ENCODE measurements around the gene TTYH2.

The TTYH2 gene

DNA sequence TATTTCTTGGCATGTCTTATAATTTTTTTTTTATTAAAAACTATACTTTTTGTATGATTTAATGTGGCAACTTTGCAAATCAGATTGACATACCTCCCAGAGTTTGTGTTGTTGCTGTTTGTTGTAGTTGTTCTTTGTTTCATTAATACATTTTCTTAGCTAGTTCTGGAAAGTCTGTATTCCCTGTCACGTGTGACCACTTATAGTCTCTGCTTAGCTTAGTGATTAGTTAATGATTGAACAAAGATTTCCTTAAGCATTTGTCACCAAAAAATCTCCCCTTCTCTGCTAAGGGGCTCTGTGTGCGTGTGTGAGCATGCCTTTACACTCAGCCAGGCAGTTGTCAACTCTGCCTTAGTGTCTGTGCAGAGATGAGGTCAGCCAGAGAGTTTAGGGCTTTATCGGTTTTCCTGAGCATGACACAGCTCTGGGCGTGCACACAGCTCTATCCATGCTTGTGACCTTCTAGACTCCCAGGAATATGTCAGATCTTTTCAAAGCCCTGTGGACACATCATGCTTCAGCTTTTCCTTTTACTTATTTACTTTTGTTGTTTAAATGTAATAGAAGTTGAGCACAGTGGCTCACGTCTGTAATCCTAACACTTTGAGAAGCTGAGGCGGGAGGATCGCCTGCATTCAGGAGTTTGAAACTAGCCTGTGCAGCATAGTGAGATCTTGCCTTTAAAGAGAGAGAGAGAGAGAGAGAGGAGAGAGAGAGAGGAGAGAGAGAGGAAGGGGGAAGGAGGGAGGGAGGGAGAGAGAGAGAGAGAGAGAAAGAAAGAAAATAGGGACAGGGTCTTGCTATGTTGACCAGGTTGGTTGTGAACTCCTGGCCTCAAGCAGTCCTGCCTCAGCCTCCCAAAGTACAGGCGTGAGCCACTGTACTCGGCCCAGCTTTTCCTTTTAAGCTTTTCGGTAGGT lies 82.5 kb downstream of the TTYH2 start:
- no peak for DNase-seq

DNA sequence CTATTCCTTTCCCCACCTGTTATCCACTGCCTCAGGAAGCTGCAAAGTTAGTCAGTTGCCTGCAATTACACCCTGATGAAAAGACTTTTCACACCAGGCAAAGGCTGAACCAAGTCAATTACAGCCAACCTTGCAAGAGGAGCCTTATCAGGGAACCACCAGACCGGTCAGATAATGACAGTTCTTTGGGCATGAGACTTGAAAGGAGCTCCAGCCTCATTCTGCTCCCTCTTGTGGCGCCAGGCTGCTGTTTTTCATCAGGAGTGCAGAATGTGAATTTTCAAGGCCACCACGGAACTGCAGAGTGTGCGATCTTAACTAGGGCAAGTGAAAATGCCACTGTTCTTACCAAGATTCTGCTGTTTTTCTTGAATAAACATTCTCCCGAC lies 83.2 kb downstream of the TTYH2 start:
- peak; percentile 47 for DNase-seq

DNA sequence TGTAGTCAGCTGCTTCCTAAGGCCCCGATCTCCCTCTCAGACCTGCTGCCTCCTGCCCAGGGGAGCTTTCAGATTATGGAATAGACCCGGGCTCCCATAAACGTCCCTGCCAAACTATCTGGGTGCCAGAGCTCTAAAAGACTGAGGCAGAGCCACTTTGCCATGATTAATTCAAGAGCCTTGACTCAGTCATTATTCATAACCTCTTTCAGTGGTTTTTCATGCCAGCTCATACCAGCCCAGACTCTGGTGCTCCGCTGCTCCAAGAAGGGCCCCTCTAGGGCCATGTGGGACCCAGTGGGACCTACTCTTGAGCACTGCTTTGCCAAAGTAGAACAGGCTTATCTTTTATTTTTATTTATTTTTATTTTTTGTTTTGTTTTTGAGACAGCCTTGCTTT lies 84.6 kb downstream of the TTYH2 start:
- no peak for DNase-seq

GRCh38 chr17:74298778-74299177 lies 85.4 kb downstream of the TTYH2 start:
- no peak for DNase-seq

- DNase-seq = no peak
Observed at GRCh38 chr17:74299226-74300009, 86.0 kb downstream of the TTYH2 start.

DNA sequence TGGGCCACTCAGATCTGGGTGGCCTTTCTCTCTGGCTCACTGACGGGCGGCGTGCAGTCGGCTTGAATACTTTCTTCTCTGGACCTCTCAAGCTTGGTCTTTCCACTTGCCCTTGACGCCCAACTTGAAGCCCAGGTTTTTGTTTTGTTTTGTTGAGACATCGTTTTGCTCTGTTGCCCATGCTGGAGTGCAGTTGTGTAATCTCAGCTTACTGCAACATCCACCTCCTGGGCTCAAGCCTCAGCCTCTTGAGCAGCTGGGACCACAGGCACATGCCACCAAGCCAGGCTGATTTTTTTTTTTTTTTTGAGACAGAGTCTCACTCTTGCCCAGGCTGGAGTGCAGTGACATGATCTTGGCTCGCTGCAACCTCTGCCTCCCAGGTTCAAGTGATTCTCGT lies 89.9 kb downstream of the TTYH2 start:
- DNase-seq = no peak

DNA sequence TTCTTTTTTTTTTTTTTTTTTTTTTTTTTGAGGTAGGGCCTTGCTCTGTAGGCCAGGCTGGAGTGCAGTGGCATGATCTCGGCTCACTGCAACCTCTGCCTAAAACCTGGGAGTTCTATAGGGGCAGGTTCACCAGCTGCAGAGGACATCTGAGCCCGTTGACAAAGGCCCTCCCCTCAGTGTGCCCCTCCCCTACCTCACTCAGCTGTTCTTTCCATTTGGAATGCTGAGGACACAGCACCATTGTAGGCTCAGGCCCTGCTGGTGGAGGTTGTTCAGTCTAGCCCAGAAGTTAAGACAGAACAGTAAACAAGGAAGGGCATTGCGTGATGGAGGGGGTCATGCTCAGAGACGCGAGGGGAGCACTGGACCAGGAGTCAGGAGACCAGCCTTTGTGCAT lies 90.8 kb downstream of the TTYH2 start:
- DNase-seq = peak; percentile 68

DNA sequence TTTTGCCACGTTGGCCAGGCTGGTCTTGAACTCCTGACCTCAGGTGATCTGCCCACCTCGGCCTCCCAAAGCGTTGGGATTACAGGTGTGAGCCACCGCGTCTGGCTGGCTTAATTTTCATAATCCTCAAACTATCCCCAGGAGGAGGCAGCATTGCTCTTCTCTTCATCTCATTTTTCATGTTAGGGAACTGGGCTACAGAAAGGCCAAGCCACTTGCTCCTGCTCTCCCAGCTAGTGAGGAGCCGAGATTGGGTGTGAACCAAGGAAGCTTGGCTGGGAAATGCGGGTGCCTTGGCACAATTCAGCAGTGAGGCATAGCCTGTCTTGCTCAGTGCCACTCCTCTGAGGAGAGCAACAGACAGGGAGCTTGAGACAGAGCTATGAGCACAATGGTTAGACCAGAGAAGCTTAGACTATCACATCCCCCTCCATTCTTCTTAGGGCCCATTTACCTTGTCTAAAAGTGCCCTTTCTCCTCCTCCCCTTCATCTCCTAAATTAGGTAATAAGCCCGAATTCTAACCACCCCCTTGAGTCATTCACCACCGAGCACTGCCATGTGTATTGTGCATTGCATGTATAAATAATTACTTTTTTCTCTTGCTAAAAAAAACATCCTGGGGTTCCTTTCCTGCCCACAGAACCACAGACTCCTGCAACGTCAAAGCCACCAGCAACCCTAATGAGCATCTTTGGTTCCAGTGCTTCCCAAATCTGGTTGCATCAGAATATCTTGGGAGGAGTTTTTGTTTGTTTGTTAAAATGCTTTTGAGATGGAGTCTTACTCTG lies 92.7 kb downstream of the TTYH2 start:
- DNase-seq = peak; percentile 29

DNA sequence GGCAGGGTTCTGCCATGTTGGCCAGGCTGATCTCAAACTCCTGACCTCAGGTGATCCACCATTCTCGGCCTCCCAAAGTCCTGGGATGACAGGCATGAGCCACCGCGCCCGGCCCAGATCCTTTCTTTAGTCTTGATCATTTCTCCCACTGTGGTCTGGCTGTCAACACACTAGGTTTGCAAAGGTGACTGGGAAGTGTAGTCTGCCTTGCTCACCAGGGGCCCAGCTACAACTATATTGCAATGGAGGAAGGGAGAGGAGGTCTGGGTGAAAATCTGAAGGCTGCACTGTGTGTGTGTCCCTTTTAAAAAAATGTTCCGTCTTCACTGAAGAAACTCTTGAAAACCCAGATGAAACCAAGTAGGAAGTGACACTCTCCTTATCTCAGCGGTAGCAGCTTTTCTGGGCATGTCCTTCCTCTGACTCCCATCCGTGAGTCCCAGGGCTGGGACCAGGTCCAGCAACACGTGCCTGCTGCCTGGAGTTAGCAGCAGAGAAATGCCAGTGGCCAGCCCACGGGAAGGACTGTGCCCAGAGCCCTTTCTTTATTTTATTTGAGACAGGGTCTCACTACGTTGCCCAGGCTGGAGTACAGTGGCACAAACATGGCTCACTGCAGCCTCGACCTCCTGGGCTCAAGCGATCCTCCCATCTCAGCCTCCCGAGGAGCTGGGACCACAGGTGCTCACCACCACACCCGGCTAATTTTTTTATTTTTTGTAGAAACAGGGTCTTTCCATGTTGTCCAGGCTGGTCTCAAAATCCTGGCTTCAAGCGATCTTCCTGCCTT lies 94.8 kb downstream of the TTYH2 start:
- no peak for DNase-seq

GRCh38 chr17:74309902-74310301 lies 96.5 kb downstream of the TTYH2 start:
- no peak for DNase-seq
